Type B pancreatic cell (in vitro differentiated cells): Measurements from ENCODE around the gene SIK2. TPM values are rescaled to one million over a fixed set of nuclear protein-coding genes. Genes with fewer than 3 reads are reported as not detected.

Experiments
- total RNA-seq: library from RNA; stranded (reverse); gene quantifications from 2 replicates; pipeline ENCODE4 v1.2.1, GENCODE V29; 2021; ENCODE audit warnings: low replicate concordance

Gene SIK2
- total RNA-seq, 1 donor from 2014 or later = 28.0 TPM

Other genes with a start within 250 kb of the SIK2 start
- gene POU2AF1, start 223.2 kb upstream of the SIK2 start, total RNA-seq = 0.24 and 0.26 TPM in 2 replicates
- gene BTG4, start 90.1 kb upstream of the SIK2 start, total RNA-seq = not detected in 2 replicates
- gene HOATZ, start 87.7 kb upstream of the SIK2 start, total RNA-seq = 0.75 TPM in 1 of 2 replicates, not detected in the other
- 9.2 and 17.9 TPM in 2 replicates for gene LAYN, start 61.7 kb upstream of the SIK2 start, total RNA-seq
- gene PPP2R1B, start 163.9 kb downstream of the SIK2 start, total RNA-seq = 48.1 and 52.3 TPM in 2 replicates